ENCODE data around the gene TOX2. TPM values are rescaled to one million over a fixed set of nuclear protein-coding genes. Genes with fewer than 3 reads are reported as not detected.
A peak's percentile ranks its signal among the peaks of the same experiment; 100 is the strongest.

TOX2 gene
- polyA plus RNA-seq, 10 donors, result 2.3 to 4.0 (median 3.3) TPM

GRCh38 chr20:43975096-43975768 is 60.6 kb downstream of the TOX2 start:
- DNase-seq, result peak in 1 of 3 donors; percentile 80

GRCh38 chr20:43976547-43976946 is 61.9 kb downstream of the TOX2 start:
- no peak for DNase-seq

- DNase-seq, result no peak
These were observed 62.6 kb downstream of the TOX2 start for GRCh38 chr20:43977252-43977651.

- DNase-seq, result no peak
These were observed 63.3 kb downstream of the TOX2 start for GRCh38 chr20:43977962-43978361.

GRCh38 chr20:43979576-43980105 is 65.0 kb downstream of the TOX2 start:
- no peak for DNase-seq

- no peak for DNase-seq
These were observed 66.9 kb downstream of the TOX2 start for GRCh38 chr20:43981540-43981939.

GRCh38 chr20:43982016-43982415 is 67.4 kb downstream of the TOX2 start:
- no peak for DNase-seq

- DNase-seq, result no peak
These were observed 68.2 kb downstream of the TOX2 start for GRCh38 chr20:43982886-43983285.

GRCh38 chr20:43983359-43983758 is 68.7 kb downstream of the TOX2 start:
- no peak for DNase-seq

- no peak for DNase-seq
These were observed 69.3 kb downstream of the TOX2 start for GRCh38 chr20:43983904-43984361.

- DNase-seq, result peak in 1 of 3 donors; percentile 22
These were observed 69.9 kb downstream of the TOX2 start for GRCh38 chr20:43984587-43984986.

GRCh38 chr20:43985121-43985520 is 70.5 kb downstream of the TOX2 start:
- no peak for DNase-seq

- DNase-seq, result no peak
These were observed 71.1 kb downstream of the TOX2 start for GRCh38 chr20:43985608-43986316.

GRCh38 chr20:43987018-43987417 is 72.4 kb downstream of the TOX2 start:
- DNase-seq, result no peak

- DNase-seq, result no peak
These were observed 72.9 kb downstream of the TOX2 start for GRCh38 chr20:43987531-43987930.

- DNase-seq, result no peak
These were observed 73.8 kb downstream of the TOX2 start for GRCh38 chr20:43988451-43988850.

- DNase-seq, result no peak
These were observed 74.2 kb downstream of the TOX2 start for GRCh38 chr20:43988867-43989266.

GRCh38 chr20:43991261-43991660 is 76.6 kb downstream of the TOX2 start:
- DNase-seq, result no peak

GRCh38 chr20:43991982-43992381 is 77.3 kb downstream of the TOX2 start:
- DNase-seq, result no peak

- no peak for DNase-seq
These were observed 78.2 kb downstream of the TOX2 start for GRCh38 chr20:43992885-43993284.

- no peak for DNase-seq
These were observed 78.9 kb downstream of the TOX2 start for GRCh38 chr20:43993560-43993959.

- DNase-seq, result no peak
These were observed 79.9 kb downstream of the TOX2 start for GRCh38 chr20:43994486-43995100.

GRCh38 chr20:43995645-43996044 is 81.0 kb downstream of the TOX2 start:
- no peak for DNase-seq
